Measurements from ENCODE around the gene SLC35F6.

DNA sequence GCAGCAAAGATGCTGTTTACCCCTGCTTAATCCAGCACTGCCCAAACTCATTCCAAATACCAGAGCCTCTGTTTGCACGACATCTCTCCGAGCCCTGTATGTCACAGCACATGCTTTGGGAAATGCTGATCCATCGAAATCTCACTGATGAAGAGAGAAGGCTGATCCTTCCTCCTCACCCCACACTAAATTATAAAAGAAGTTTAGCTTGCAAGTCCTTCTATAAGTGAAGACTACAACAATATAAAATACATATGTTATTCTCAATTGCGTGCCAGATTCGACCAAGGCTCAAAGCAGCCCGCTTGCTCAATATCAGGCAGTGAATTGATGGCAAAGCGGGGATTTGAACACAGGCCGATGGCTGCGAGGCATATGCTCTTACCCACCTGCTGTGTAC is 30.7 kb upstream of the SLC35F6 start:
- no peak for TF ChIP-seq NR1H2 (CRISPR knock-in tag; IDR thresholded peaks at IDR 0.05)
- no peak for TF ChIP-seq ARHGAP35 (IDR thresholded peaks at IDR 0.05; ENCODE audit: partially characterized antibody)
- TF ChIP-seq, protein P1, sequence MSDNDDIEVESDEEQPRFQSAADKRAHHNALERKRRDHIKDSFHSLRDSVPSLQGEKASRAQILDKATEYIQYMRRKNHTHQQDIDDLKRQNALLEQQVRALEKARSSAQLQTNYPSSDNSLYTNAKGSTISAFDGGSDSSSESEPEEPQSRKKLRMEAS (CRISPR knock-in tag; IDR thresholded peaks at IDR 0.05): no peak
- TF ChIP-seq ZNF699 (CRISPR knock-in tag; IDR thresholded peaks at IDR 0.05; ENCODE audit: insufficient replicate concordance): no peak
- TF ChIP-seq ZNF324 (CRISPR knock-in tag; IDR thresholded peaks at IDR 0.05): no peak
- TF ChIP-seq, protein P2, sequence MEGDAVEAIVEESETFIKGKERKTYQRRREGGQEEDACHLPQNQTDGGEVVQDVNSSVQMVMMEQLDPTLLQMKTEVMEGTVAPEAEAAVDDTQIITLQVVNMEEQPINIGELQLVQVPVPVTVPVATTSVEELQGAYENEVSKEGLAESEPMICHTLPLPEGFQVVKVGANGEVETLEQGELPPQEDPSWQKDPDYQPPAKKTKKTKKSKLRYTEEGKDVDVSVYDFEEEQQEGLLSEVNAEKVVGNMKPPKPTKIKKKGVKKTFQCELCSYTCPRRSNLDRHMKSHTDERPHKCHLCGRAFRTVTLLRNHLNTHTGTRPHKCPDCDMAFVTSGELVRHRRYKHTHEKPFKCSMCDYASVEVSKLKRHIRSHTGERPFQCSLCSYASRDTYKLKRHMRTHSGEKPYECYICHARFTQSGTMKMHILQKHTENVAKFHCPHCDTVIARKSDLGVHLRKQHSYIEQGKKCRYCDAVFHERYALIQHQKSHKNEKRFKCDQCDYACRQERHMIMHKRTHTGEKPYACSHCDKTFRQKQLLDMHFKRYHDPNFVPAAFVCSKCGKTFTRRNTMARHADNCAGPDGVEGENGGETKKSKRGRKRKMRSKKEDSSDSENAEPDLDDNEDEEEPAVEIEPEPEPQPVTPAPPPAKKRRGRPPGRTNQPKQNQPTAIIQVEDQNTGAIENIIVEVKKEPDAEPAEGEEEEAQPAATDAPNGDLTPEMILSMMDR (IDR thresholded peaks at IDR 0.05 in 2 of 3, conservative IDR thresholded peaks at IDR 0.05 in 1 of 3; ENCODE audit: insufficient read depth in 2 of 3, low read depth in 1 of 3, low read length in 3 of 3): no peak
- no peak for TF ChIP-seq JUND (IDR thresholded peaks at IDR 0.05; ENCODE audit: borderline replicate concordance, low read depth, low read length)
- no peak for TF ChIP-seq JUND (tag; IDR thresholded peaks at IDR 0.05; ENCODE audit: borderline replicate concordance, low read depth, low read length)
- TF ChIP-seq, protein P3, sequence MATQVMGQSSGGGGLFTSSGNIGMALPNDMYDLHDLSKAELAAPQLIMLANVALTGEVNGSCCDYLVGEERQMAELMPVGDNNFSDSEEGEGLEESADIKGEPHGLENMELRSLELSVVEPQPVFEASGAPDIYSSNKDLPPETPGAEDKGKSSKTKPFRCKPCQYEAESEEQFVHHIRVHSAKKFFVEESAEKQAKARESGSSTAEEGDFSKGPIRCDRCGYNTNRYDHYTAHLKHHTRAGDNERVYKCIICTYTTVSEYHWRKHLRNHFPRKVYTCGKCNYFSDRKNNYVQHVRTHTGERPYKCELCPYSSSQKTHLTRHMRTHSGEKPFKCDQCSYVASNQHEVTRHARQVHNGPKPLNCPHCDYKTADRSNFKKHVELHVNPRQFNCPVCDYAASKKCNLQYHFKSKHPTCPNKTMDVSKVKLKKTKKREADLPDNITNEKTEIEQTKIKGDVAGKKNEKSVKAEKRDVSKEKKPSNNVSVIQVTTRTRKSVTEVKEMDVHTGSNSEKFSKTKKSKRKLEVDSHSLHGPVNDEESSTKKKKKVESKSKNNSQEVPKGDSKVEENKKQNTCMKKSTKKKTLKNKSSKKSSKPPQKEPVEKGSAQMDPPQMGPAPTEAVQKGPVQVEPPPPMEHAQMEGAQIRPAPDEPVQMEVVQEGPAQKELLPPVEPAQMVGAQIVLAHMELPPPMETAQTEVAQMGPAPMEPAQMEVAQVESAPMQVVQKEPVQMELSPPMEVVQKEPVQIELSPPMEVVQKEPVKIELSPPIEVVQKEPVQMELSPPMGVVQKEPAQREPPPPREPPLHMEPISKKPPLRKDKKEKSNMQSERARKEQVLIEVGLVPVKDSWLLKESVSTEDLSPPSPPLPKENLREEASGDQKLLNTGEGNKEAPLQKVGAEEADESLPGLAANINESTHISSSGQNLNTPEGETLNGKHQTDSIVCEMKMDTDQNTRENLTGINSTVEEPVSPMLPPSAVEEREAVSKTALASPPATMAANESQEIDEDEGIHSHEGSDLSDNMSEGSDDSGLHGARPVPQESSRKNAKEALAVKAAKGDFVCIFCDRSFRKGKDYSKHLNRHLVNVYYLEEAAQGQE (IDR thresholded peaks at IDR 0.05; ENCODE audit: borderline replicate concordance): no peak
- TF ChIP-seq, protein P3 (CRISPR knock-in tag; IDR thresholded peaks at IDR 0.05; ENCODE audit: low read depth): no peak

Data from K562 (cell line).